ENCODE measurements around the gene ZNF668. TPM values are rescaled to one million over a fixed set of nuclear protein-coding genes. Genes with fewer than 3 reads are reported as not detected.

The ZNF668 gene
- polyA plus RNA-seq, 1 donor: 5.4 TPM

DNA sequence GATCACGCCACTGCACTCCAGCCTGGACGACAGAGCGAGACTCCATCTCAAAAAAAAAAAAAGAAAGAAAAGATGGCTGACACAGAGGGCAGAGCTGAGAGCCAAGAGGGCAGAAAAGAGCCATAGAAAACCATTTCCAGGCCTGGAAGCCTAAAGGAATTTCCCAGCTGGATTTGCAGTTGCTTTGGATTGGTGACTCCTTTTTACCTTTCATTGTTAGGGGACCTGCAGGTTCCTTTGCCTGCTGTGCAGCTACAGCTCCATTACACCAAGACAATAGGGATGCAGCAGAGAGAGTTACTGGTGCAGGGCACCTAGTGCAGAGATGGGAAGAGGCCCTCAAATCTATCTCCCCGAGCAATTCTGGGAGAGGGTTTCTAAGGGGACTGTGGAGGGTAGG, 18.4 kb downstream of the ZNF668 start:
- H3K4me1 ChIP-seq (ENCODE audit: control insufficient read depth, insufficient read depth, low read length): no peaks in the 10 kb centered on the region
- no peak overlapping the region for H3K4me3 ChIP-seq (ENCODE audit: low read length)
- DNase-seq: no peak
- WGBS (ENCODE audit: insufficient coverage, low lambda C conversion rate): no CpG with 5 or more reads among the region's 4 CpGs
- no peaks in the 10 kb centered on the region for H3K27me3 ChIP-seq (ENCODE audit: control insufficient read depth, insufficient read depth, low read length)
- no peaks in the 10 kb centered on the region for H3K9me3 ChIP-seq (ENCODE audit: control insufficient read depth, low read depth, low read length)
- H3K27ac ChIP-seq (ENCODE audit: low read length): no peak overlapping the region
- peaks cover 3% of the 10 kb centered on the region for H3K36me3 ChIP-seq (ENCODE audit: control insufficient read depth, insufficient read depth, low read length)

DNA sequence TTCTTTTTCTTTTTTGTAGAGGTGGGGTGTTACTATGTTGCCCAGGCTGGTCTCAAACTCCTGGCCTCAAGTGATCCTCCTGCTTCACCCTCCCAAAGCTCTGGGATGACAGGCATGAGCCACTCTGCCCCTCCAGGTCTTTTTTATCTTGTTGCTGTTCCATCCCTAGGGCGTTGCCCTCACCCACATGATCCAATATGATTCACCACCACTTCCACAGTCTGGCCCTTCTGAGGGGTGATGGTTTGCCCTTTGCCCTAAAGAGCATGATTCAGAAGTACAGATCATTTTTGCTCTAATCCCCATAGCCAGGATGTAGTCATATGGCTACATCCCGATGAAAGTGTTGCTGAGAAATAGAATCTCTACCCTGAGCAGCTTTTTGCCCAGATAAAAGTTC, 21.9 kb downstream of the ZNF668 start:
- no peaks in the 10 kb centered on the region for H3K27me3 ChIP-seq (ENCODE audit: control insufficient read depth, insufficient read depth, low read length)
- H3K9me3 ChIP-seq (ENCODE audit: control insufficient read depth, low read depth, low read length): no peaks in the 10 kb centered on the region
- no CpG with 5 or more reads among the region's 2 CpGs for WGBS (ENCODE audit: insufficient coverage, low lambda C conversion rate)
- H3K27ac ChIP-seq (ENCODE audit: low read length): no peak overlapping the region
- H3K4me3 ChIP-seq (ENCODE audit: low read length): no peak overlapping the region
- no peaks in the 10 kb centered on the region for H3K4me1 ChIP-seq (ENCODE audit: control insufficient read depth, insufficient read depth, low read length)
- DNase-seq: peak; percentile 85 to 87
- no peaks in the 10 kb centered on the region for H3K36me3 ChIP-seq (ENCODE audit: control insufficient read depth, insufficient read depth, low read length)

DNA sequence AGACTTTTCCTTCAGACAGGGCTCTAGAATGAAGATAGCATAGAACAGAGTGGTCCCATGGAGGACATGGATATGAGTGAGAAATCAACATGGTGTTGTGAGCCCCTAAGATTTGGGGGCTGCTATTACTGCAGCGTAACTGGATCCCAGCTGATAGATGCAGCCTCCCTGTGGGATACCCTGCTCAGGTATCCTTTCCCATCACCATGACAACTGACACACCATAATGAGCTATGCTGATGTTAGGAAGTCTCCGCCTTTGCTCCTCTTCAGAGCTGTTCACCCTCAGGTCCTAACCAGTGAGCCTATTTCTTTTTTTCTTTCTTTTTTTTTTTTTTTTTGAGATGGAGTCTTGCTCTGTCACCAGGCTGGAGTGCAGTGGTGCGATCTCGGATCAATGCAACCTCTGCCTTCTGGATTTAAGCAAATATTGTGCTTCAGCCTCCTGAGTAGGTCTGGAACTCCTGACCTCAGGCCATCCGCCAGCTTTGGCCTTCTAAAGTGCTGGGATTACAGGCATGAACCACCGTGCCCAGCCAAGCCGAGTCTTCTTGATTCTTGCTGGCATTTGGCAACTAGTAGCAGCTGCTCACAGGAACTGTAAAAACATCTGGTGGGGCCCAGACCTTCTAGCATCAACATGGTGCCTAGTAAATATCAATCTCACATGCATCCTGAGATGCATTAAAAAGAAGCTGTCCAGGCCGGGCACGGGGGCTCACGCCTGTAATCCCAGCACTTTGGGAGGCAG, 23.6 kb downstream of the ZNF668 start:
- no peak for DNase-seq
- H3K27me3 ChIP-seq (ENCODE audit: control insufficient read depth, insufficient read depth, low read length): no peaks in the 10 kb centered on the region

DNA sequence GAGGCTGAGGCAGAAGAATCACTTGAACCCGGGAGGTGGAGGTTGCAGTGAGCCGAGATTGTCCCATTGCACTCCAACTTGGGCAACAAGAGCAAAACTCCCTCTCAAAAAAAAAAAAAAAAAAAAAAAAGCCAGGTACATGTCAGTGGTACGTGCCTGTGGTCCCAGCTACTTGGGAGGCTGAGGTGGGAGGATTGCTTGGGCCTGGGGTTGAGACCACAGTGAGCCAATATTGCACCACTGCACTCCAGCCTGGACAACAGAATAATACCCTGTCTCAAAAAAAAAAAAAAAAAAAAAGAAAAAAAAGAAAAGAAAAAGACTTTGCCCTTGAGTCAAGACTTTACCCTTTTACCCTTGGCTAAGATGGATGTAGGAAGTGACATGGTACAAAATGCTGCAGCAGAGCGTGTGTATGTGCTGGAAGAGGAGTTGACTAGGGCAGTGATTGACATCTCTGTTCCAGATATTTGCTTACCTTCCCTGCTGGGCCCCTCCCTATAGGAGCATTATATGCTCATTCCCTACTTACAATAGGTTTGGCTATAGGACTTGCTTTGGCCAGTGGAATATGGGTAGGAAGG, 30.1 kb downstream of the ZNF668 start:
- no CpG with 5 or more reads among the region's 4 CpGs for WGBS (ENCODE audit: insufficient coverage, low lambda C conversion rate)
- Histone ChIP-seq H3K9me3 (ENCODE audit: control insufficient read depth, low read depth, low read length) (no peaks in the 10 kb centered on the region), H3K4me3 (ENCODE audit: low read length) (no peak overlapping the region), H3K36me3 (ENCODE audit: control insufficient read depth, insufficient read depth, low read length) (peaks cover 16% of the 10 kb centered on the region), H3K27me3 (ENCODE audit: control insufficient read depth, insufficient read depth, low read length) (no peaks in the 10 kb centered on the region), H3K27ac (ENCODE audit: low read length) (peak overlapping the region; percentile 16), H3K4me1 (ENCODE audit: control insufficient read depth, insufficient read depth, low read length) (peaks cover 16% of the 10 kb centered on the region)
- DNase-seq: peak; percentile 60 to 66

More for the DNA sequence above, 23.6 kb downstream of the ZNF668 start:
- no peak overlapping the region for H3K4me3 ChIP-seq (ENCODE audit: low read length)
- H3K27ac ChIP-seq (ENCODE audit: low read length): no peak overlapping the region
- H3K4me1 ChIP-seq (ENCODE audit: control insufficient read depth, insufficient read depth, low read length): no peaks in the 10 kb centered on the region
- 100% methylated on average over 1 of the region's 10 CpGs for WGBS (ENCODE audit: insufficient coverage, low lambda C conversion rate)
- no peaks in the 10 kb centered on the region for H3K9me3 ChIP-seq (ENCODE audit: control insufficient read depth, low read depth, low read length)
- H3K36me3 ChIP-seq (ENCODE audit: control insufficient read depth, insufficient read depth, low read length): no peaks in the 10 kb centered on the region

DNA sequence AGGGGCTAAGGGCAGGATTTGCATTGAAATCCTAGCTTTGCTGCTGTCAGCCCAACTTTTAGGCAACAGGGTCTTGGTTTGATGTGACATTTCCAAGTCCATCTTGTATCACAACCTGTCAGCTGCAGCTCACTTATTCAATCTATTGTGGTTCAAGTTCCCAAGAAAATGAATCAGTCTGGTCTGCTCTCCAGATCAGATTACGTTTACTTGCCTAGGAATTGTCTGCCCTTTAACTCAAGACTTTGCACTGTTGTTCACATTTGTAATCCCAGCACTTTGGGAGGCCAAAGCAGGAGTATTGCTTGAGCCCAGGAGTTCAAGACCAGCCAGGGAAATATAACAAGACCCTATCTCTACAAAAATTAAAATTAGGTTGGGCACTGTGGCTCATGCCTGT, 30.7 kb downstream of the ZNF668 start:
- H3K27ac ChIP-seq (ENCODE audit: low read length): no peak overlapping the region
- no peaks in the 10 kb centered on the region for H3K9me3 ChIP-seq (ENCODE audit: control insufficient read depth, low read depth, low read length)
- H3K27me3 ChIP-seq (ENCODE audit: control insufficient read depth, insufficient read depth, low read length): no peaks in the 10 kb centered on the region
- no peak for DNase-seq
- peaks cover 22% of the 10 kb centered on the region for H3K36me3 ChIP-seq (ENCODE audit: control insufficient read depth, insufficient read depth, low read length)
- no CpG with 5 or more reads among the region's 1 CpG for WGBS (ENCODE audit: insufficient coverage, low lambda C conversion rate)
- H3K4me3 ChIP-seq (ENCODE audit: low read length): no peak overlapping the region
- H3K4me1 ChIP-seq (ENCODE audit: control insufficient read depth, insufficient read depth, low read length): peaks cover 16% of the 10 kb centered on the region

DNA sequence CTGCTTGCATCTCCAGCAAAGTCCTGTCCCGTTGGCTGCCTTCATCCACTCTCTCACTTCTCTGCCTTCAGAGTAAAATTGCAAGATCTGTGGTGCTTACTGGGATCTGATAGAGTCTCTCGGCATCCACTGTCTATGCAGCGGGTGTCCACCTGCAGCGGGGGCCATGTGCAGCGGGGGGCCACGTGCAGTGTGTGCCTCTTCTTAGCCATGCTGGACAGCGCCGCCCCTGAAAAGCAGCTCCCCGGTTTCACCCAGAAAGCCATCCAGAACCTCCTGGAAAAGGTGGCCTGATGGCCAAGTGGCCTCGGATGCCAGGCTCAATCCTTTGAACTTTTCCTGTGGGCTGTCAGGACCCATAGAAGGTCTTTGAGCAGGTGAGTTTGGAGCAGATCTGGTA, 31.2 kb downstream of the ZNF668 start:
- Histone ChIP-seq H3K27me3 (ENCODE audit: control insufficient read depth, insufficient read depth, low read length) (no peaks in the 10 kb centered on the region), H3K9me3 (ENCODE audit: control insufficient read depth, low read depth, low read length) (no peaks in the 10 kb centered on the region)
- no CpG with 5 or more reads among the region's 10 CpGs for WGBS (ENCODE audit: insufficient coverage, low lambda C conversion rate)

DNA sequence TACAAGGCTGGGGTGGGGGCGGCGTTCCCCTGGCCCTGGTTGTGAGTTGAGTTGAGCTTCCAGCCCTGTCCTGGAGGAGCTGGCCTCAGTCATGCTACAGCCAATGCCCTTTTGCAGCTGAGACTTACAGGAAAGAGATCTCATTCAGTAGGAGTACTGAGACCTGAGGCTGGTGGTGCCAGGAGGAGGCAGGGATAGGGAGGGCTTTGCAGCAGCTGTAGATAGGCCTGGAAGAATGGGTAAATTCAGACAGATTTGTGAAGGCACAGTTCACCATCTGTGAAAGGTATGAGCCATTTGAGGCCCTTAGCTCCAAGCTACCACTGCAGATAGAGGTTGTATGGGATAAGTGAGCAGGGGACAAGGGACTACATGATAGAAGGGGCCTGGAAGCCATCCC, 35.0 kb downstream of the ZNF668 start:
- Histone ChIP-seq H3K27ac (ENCODE audit: low read length) (no peak overlapping the region), H3K27me3 (ENCODE audit: control insufficient read depth, insufficient read depth, low read length) (no peaks in the 10 kb centered on the region), H3K36me3 (ENCODE audit: control insufficient read depth, insufficient read depth, low read length) (peaks cover 52% of the 10 kb centered on the region), H3K4me3 (ENCODE audit: low read length) (no peak overlapping the region), H3K9me3 (ENCODE audit: control insufficient read depth, low read depth, low read length) (no peaks in the 10 kb centered on the region), H3K4me1 (ENCODE audit: control insufficient read depth, insufficient read depth, low read length) (peaks cover 16% of the 10 kb centered on the region)
- no peak for DNase-seq
- WGBS (ENCODE audit: insufficient coverage, low lambda C conversion rate): no CpG with 5 or more reads among the region's 2 CpGs

More for the DNA sequence above, 31.2 kb downstream of the ZNF668 start:
- no peak for DNase-seq
- Histone ChIP-seq H3K36me3 (ENCODE audit: control insufficient read depth, insufficient read depth, low read length) (peaks cover 27% of the 10 kb centered on the region), H3K27ac (ENCODE audit: low read length) (no peak overlapping the region), H3K4me3 (ENCODE audit: low read length) (no peak overlapping the region), H3K4me1 (ENCODE audit: control insufficient read depth, insufficient read depth, low read length) (peaks cover 16% of the 10 kb centered on the region)

DNA sequence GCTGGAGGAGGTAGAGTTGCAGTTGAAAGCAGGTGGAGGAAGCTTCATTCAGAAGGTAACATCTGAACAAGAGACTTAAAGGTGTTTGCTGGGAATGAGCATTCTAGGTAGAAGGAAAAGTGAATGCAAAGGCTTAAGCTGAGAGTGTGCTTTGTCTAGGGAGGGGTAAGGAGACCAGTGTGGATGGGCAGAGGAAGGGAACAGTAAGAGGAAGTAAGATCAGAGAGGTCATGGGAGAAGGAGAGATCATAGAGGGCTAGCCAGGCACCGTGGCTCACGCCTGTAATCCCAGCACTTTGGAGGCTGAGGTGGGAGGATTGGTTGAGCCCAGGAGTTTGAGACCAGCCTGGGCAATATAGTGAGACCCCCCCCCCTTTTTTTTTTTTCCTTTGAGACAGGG, 37.3 kb downstream of the ZNF668 start:
- Histone ChIP-seq H3K4me3 (ENCODE audit: low read length) (no peak overlapping the region), H3K36me3 (ENCODE audit: control insufficient read depth, insufficient read depth, low read length) (peaks cover 52% of the 10 kb centered on the region), H3K27ac (ENCODE audit: low read length) (no peak overlapping the region), H3K27me3 (ENCODE audit: control insufficient read depth, insufficient read depth, low read length) (no peaks in the 10 kb centered on the region), H3K4me1 (ENCODE audit: control insufficient read depth, insufficient read depth, low read length) (peaks cover 5% of the 10 kb centered on the region), H3K9me3 (ENCODE audit: control insufficient read depth, low read depth, low read length) (peaks cover 2% of the 10 kb centered on the region)
- no CpG with 5 or more reads among the region's 2 CpGs for whole genome bisulfite sequencing (ENCODE audit: insufficient coverage, low lambda C conversion rate)
- DNase-seq: no peak

DNA sequence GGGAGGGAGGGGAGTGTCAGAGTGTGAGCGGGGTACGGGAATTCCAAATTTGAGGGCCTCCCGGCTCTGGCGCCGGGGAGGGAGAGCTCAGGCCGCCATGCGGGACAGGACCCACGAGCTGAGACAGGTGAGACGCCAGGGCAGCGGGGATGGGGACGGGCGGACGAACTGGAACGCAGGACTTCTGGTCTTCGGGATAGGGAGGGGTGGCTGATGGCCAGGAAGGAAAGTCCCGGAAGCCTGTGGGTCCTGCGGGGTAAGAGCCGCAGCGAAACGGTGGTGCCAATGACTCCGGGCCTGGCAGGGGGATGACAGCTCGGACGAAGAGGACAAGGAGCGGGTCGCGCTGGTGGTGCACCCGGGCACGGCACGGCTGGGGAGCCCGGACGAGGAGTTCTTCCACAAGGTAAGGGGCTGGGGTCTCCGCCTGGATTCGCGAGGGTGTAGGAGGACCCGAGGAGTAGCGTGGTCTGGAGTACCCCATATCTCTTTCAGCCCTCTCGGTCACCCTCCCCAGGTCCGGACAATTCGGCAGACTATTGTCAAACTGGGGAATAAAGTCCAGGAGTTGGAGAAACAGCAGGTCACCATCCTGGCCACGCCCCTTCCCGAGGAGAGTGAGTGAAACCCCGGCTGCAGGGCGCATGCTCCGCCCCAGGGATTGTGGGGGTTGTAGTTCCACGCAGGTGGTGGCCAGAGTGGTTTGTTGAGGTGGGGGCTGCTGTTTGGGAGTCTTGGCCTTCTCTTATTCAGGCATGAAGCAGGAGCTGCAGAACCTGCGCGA, 40.1 kb downstream of the ZNF668 start:
- Histone ChIP-seq H3K27ac (ENCODE audit: low read length) (peak overlapping the region; percentile 90), H3K4me1 (ENCODE audit: control insufficient read depth, insufficient read depth, low read length) (peaks cover 5% of the 10 kb centered on the region), H3K27me3 (ENCODE audit: control insufficient read depth, insufficient read depth, low read length) (no peaks in the 10 kb centered on the region), H3K9me3 (ENCODE audit: control insufficient read depth, low read depth, low read length) (peaks cover 2% of the 10 kb centered on the region), H3K36me3 (ENCODE audit: control insufficient read depth, insufficient read depth, low read length) (peaks cover 35% of the 10 kb centered on the region), H3K4me3 (ENCODE audit: low read length) (peak overlapping the region; percentile 100)
- peak; percentile 88 to 89 for DNase-seq
- no CpG with 5 or more reads among the region's 47 CpGs for WGBS (ENCODE audit: insufficient coverage, low lambda C conversion rate)
